ENCODE results near the gene FAF1. TPM values are rescaled to one million over a fixed set of nuclear protein-coding genes. Genes with fewer than 3 reads are reported as not detected.

The FAF1 gene
- total RNA-seq, 4 donors from 2014 or later: 25.1 to 74.6 (median 37.2) TPM

DNA sequence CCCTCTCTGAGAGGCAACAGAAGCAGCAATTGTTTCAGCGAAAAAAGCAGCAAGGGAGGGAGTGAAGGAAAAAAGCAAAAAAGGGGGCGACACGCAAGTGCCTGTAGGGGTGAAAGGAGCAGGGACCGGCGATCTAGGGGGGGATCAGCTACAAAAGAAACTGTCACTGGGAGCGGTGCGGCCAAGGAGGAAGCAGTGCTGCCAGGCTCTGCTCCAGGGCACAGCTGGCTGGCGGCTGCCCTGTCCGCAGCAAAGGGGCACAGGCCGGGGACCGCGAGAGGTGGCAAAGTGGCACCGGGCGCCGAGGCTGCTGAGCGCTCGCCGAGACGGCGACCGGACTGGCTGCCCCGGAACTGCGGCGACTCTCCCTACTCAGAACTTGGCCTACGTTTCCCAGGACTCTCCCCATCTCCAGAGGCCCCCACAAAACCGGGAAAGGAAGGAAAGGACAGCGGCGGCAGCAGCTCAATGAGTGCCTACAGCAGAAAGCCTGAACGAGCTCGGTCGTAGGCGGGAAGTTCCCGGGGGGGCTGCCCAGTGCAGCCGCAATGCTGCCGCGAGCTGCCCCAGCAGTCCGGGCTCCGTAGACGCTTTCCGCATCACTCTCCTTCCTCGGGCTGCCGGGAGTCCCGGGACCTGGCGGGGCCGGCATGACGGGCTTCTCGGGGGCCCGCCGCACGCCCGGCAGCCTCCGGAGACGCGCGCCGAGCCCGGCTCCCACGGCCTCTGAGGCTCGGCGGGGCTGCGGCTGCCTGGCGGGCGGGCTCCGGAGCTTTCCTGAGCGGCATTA, 8.9 kb upstream of the FAF1 start:
- intact Hi-C loops (cut with DNase I; ENCODE audit: low total_unique reads): no loop called here
- 0 to 1% methylated on average over 2 to 45 of the region's 65 CpGs for WGBS, 2 donors (ENCODE audit: low coverage in 1 of 2)
- in situ Hi-C loops (cut with MboI; ENCODE audit: low pct_ligation_motif_present in 1 of 4, low pct_unique_long_range_greater_than_20kb in 1 of 4, low sequenced_read_pairs in 3 of 4): no loop called here

DNA sequence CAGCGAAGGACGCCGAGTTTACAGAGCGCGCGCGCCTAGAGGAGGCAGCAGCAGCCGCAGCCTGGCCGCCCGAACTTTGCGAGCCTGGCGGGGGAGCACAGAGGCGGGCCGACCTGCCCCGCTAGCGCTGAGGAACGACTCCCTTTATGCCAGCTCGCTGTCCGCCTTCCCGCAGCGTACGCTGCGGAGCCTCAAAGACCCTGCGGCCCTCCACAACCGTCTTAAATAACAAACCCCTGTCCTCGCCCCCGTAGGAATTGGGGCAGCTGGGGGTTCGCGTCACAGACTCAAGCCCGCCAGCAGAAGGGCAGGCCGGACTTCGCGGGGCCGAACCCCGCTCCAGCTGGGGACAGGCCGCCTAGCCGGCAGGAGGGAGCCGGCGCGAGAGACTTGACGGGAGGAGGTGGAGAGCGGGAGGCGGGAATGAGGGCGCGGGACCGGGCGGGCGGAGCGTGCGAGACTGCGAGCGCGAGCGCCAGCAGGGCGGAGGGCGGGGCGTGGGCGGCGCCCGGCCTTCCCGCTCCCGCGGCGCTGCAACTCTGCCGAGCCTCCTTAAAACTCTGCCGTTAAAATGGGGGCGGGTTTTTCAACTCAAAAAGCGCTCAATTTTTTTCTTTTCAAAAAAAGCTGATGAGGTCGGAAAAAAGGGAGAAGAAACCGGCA, 8.2 kb upstream of the FAF1 start:
- WGBS, 2 donors (ENCODE audit: low coverage in 1 of 2): 0% methylated on average over 3 to 68 of the region's 70 CpGs
- Histone ChIP-seq H3K27me3 (no peaks in the 10 kb centered on the region), H3K27ac (peak overlapping the region; percentile 97 to 99 (median 98)), H3K36me3 (no peaks in the 10 kb centered on the region), H3K4me1 (peaks cover 0 to 34% (median 13%) of the 10 kb centered on the region in 4 donors), H3K4me3 (peak overlapping the region; percentile 86 to 92 (median 92)), H3K9me3 (no peaks in the 10 kb centered on the region)
- intact Hi-C loops (cut with DNase I; ENCODE audit: low total_unique reads): no loop called here
- TF ChIP-seq POLR2A (IDR thresholded peaks at IDR 0.05) (peak; percentile 83), EP300 (IDR thresholded peaks at IDR 0.05; ENCODE audit: low read depth) (no peak), POLR2AphosphoS5 (IDR thresholded peaks at IDR 0.05) (peak; percentile 69 to 91 (median 85))
- TF ChIP-seq, protein P1, sequence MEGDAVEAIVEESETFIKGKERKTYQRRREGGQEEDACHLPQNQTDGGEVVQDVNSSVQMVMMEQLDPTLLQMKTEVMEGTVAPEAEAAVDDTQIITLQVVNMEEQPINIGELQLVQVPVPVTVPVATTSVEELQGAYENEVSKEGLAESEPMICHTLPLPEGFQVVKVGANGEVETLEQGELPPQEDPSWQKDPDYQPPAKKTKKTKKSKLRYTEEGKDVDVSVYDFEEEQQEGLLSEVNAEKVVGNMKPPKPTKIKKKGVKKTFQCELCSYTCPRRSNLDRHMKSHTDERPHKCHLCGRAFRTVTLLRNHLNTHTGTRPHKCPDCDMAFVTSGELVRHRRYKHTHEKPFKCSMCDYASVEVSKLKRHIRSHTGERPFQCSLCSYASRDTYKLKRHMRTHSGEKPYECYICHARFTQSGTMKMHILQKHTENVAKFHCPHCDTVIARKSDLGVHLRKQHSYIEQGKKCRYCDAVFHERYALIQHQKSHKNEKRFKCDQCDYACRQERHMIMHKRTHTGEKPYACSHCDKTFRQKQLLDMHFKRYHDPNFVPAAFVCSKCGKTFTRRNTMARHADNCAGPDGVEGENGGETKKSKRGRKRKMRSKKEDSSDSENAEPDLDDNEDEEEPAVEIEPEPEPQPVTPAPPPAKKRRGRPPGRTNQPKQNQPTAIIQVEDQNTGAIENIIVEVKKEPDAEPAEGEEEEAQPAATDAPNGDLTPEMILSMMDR (IDR thresholded peaks at IDR 0.05): peak in 4 of 5 experiments; percentile 31 to 85 (median 49)
- DNase-seq: peak; percentile 92
- in situ Hi-C loops (cut with MboI; ENCODE audit: low pct_ligation_motif_present in 1 of 4, low pct_unique_long_range_greater_than_20kb in 1 of 4, low sequenced_read_pairs in 3 of 4): no loop called here

More for the DNA sequence above, 8.9 kb upstream of the FAF1 start:
- Histone ChIP-seq H3K36me3 (no peaks in the 10 kb centered on the region), H3K4me1 (peaks cover 0 to 39% (median 13%) of the 10 kb centered on the region in 4 donors), H3K4me3 (peak overlapping the region; percentile 86 to 92 (median 92)), H3K27ac (peak overlapping the region; percentile 97 to 99 (median 98)), H3K9me3 (no peaks in the 10 kb centered on the region), H3K27me3 (no peaks in the 10 kb centered on the region)
- TF ChIP-seq EP300 (IDR thresholded peaks at IDR 0.05; ENCODE audit: low read depth) (no peak), POLR2A (IDR thresholded peaks at IDR 0.05) (peak; percentile 2), POLR2AphosphoS5 (IDR thresholded peaks at IDR 0.05) (peak in 2 of 3 donors; percentile 20 to 27)
- TF ChIP-seq, protein P1 (IDR thresholded peaks at IDR 0.05): no peak
- DNase-seq: peak; percentile 58

DNA sequence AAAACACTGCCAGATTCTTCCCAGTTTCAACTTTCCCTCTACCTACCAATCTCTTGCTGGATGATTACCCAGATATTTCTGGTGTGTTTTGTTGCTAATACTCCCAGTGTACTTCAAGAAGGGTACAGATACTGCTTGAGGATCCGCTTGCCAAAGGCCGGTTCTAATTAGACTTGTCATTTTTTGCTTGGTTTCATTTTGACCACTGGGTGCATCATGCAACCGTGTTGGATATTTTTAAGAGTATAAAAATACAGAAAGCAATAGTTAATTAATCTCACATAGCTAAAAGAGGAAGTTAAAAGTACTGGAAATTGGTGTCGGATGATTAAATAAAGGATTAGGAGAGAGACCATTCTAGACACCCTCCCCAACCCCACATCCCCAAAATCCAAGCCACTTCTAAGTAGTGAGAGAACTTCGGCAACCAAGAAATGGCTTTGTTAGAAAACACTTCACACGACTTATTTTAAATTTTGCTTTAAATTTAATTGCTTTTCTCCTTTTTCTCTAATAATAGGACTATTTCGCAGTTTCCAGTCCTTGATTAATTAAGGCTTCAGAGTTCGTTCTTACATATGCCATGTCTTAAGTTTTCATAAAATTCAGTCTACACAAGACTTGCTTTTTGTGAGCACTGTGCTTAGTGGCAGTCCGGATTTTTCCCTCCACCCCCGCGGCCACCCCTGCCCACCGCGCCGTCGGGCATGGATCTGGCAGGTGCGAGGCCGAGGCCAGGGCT, 7.5 kb upstream of the FAF1 start:
- TF ChIP-seq, protein P1 (IDR thresholded peaks at IDR 0.05): peak in 1 of 5 experiments; percentile 40
- TF ChIP-seq EP300 (IDR thresholded peaks at IDR 0.05; ENCODE audit: low read depth): no peak
- in situ Hi-C loops (cut with MboI; ENCODE audit: low pct_ligation_motif_present in 1 of 4, low pct_unique_long_range_greater_than_20kb in 1 of 4, low sequenced_read_pairs in 3 of 4) (no loop called here), intact Hi-C loops (cut with DNase I; ENCODE audit: low total_unique reads) (no loop called here)
- no peak for DNase-seq
- Histone ChIP-seq H3K27me3 (no peaks in the 10 kb centered on the region), H3K36me3 (no peaks in the 10 kb centered on the region), H3K4me3 (peak overlapping the region; percentile 73 to 92 (median 92)), H3K27ac (peak overlapping the region; percentile 97 to 99 (median 98)), H3K9me3 (no peaks in the 10 kb centered on the region), H3K4me1 (peaks cover 0 to 29% (median 13%) of the 10 kb centered on the region in 4 donors)
- 17 to 48% methylated on average over 8 to 16 of the region's 17 CpGs for WGBS, 2 donors (ENCODE audit: low coverage in 1 of 2)

DNA sequence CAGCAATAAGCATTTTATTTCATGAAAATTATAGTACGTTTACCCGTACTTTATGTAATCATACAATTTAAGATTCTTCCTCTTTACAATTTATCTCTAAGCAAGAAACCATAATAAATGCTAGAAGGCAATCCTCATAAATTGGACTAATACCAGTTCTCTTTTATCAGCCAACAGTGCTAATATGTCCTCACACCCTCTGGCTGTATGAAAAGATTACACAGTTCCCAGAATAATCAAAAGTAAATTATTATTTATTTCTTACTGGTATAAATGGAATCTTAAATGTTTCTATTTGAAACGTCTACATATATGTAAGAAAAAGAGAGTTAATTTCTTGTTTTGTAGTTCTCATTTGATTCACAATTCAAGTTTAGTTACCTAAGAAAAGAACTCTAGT, 6.9 kb upstream of the FAF1 start:
- Histone ChIP-seq H3K4me1 (peaks cover 0 to 23% (median 13%) of the 10 kb centered on the region in 4 donors), H3K4me3 (peak overlapping the region in 2 of 4 donors; percentile 92), H3K9me3 (no peaks in the 10 kb centered on the region), H3K36me3 (no peaks in the 10 kb centered on the region), H3K27me3 (no peaks in the 10 kb centered on the region), H3K27ac (peak overlapping the region; percentile 97 to 99 (median 98))
- 69 to 73% methylated on average over 3 of the region's 3 CpGs for WGBS, 2 donors (ENCODE audit: low coverage in 1 of 2)
- DNase-seq: no peak
- no peak for TF ChIP-seq POLR2AphosphoS5 (IDR thresholded peaks at IDR 0.05)
- no peak for TF ChIP-seq POLR2A (IDR thresholded peaks at IDR 0.05)
- TF ChIP-seq, protein P1 (IDR thresholded peaks at IDR 0.05): no peak
- TF ChIP-seq EP300 (IDR thresholded peaks at IDR 0.05; ENCODE audit: low read depth): no peak
- intact Hi-C loops (cut with DNase I; ENCODE audit: low total_unique reads) (no loop called here), in situ Hi-C loops (cut with MboI; ENCODE audit: low pct_ligation_motif_present in 1 of 4, low pct_unique_long_range_greater_than_20kb in 1 of 4, low sequenced_read_pairs in 3 of 4) (no loop called here)

Data from transverse colon (tissue), 4 donors.